ENCODE results near the gene KDF1.

Gene KDF1, protein sequence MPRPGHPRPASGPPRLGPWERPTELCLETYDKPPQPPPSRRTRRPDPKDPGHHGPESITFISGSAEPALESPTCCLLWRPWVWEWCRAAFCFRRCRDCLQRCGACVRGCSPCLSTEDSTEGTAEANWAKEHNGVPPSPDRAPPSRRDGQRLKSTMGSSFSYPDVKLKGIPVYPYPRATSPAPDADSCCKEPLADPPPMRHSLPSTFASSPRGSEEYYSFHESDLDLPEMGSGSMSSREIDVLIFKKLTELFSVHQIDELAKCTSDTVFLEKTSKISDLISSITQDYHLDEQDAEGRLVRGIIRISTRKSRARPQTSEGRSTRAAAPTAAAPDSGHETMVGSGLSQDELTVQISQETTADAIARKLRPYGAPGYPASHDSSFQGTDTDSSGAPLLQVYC
- 0.48 to 3.1 reads per million in 2 donors for total RNA-seq

DNA sequence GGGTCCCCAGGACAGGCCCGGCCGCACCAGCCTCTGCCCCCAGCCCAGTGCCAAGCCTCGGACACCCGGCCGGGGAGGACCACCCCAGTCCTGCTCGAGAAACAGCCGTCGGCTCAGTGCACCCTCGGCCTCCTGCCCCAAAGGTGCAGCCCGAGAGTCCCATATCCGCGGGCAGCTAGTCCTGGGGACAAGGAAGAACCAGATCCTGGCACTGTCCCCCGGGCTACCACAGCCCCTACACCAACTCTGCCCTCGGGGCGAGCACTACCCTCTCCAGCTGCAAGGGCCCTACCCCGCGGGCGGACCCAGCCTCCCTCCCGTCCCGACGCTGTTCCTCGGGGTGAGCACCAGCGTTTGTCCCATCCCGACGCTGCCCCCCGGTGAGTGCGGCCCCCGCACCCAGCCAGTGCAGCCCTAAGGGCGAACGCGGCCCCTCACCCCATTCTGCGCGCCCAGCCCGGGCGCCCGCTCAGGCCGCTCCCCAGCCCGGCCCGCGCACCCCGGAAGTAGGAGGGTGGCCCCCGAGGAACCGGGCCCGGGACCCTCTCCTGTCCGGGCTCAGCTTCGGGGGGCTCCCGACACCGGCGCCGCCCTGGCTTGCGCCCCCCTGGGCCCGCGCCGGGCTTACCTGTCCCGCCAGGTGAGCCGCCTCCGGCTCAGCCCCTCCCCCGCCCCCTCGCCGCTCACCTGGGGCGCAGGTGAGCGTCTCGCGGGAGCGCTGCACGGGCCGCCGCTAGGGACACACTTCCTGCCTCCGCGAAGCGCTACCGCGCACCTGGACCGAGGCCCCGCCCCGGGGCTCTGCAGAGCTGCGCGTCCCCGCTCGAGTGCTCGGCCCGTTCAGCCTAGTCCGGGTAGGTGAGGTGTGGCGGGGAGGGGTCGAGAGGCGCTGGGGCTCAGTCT is at the start of gene KDF1:
Gene KDF1, minus strand, starts transcription at position 747 of the 903 bp plus-strand sequence. CDS start 8,088 bp downstream, outside the sequence.
- peak; percentile 55 for DNase-seq

DNA sequence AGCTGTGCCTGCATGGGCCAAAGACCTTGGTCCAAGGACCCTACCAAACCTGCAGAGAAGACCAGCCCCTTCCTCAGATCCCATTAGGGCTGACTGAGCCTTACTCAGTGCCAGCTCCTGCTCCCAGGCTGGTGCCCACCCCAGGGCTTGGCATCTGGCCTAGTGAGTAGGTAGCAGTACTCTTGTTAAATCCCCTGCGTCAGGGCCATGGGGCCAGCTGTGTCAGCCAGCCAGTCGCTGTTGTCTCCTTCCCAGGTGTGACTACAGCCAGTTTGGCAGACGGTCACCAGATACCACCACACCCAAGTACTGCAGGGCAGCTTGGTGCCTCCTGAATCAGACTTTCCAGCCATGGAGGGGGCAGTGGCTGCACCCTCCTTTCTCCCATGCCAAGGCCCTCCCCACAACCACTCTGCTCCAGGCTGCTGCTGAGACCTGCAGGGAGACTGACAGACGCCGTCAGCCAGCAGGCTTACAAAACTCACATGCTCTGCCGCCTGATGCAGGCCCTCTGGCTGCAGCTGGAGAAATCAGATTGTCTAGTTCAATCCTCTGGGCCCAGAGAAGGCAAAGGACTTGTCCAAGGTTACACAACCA is 49.4 kb upstream of the KDF1 start:
- DNase-seq, result no peak

DNA sequence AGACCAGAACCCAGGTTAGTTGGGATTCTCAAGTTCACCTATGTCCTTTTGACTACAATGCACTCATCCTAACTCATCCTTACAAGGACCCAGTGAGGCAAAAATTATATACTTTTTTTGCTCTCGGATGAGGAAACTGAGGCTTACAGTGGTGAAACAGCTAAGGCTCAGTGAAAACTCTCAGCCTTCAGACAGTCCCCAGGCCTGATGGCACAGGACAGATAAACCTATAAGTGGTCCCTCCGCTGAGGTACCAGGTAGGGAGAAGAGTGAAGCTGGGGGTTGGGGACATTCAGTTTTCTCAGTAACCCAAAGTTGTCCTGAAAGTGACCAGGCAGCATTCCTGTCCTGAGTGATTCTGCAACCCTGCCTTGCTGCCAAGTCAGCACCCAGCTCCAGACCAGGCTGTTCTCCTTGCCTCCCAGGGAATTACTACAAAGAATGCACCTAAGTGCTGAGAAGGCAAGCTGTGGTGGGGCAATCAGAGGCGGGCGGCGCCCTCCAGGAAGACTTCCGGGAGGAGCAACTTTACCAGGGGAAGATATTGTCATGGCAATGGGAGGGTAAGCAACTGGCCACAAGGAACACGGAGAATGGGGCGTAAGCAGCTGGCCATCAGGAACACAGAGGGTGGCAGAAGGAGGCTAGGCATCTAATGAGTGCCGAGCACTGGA is 47.8 kb upstream of the KDF1 start:
- no peak for DNase-seq

DNA sequence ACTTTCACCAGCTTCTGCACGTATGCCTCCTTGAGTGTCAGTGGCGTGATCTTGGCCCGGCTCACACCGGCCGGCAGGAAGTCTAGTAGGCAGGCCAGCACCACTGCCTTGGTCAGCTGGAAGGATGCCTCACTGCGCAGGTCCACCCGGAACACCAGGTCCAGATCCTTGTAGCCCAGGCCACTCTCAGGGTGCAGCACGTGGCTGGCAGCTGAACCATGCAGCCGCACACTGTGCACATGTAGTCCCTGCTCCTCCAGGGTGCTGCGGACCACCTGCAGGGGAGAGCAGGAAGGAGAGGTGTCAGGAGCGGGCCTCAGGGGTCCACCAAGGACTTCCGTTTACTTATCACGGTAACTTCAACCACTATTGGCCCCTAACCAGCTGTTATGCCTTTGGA is 46.4 kb upstream of the KDF1 start:
- DNase-seq, result no peak

DNA sequence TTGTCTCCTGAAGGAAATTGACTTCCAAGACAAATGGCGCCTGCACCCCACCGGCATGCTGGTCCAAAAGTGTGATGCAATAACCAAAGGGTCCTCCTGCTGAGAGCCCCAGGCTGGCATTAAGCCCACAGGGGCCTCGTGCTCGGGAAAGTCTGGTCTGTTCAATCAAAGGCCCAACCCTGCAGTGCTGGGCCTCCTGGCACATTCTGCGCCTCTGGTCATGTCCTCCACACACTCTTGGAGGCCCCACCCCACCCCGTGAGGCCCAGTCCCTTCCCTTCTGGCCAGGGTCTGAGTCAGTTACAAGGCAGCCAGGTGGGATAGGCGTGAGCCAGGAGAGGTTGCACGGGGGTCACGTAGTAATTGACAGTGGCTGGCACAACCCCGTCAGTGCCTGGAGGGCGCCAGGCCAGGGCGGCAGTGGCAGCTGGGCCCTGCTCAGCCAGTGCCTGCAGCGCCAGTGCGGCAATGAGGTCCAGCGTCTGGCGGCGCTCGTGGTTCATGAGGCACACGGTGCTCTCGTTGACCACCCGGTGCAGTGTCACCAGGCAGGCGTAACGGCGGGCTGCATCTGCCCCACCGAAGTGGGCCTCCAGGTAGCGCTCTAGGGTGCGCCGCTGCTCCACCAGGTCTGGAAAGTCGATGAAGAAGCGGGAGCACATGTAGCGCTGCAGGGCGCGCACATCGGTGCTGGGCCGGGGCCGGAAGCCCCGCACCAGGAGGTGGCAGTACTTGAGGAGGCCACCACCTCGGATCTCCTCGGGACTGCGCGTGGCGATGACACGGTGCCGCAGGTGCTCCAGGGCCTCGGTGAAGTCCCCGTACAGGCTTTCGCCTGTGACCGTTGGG is 45.6 kb upstream of the KDF1 start:
- DNase-seq, result no peak

DNA sequence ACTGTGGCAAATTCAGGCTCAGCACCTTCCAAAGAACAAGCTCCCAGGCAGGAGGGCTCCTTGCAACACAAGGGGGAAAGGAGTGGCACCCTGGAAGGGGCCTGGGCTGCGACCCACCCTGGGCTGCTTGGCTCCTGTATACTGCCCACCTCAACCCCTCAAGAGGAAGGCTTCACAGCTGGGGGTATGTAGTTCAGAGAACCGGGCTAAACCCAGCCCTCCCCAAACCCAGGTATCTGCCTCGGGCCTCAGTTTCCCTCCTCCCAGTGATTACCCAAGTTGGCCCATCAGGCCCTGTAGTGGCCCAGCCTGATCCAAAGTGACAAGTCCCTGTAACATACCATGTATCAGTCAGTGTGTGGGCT is 44.9 kb upstream of the KDF1 start:
- DNase-seq, result no peak

DNA sequence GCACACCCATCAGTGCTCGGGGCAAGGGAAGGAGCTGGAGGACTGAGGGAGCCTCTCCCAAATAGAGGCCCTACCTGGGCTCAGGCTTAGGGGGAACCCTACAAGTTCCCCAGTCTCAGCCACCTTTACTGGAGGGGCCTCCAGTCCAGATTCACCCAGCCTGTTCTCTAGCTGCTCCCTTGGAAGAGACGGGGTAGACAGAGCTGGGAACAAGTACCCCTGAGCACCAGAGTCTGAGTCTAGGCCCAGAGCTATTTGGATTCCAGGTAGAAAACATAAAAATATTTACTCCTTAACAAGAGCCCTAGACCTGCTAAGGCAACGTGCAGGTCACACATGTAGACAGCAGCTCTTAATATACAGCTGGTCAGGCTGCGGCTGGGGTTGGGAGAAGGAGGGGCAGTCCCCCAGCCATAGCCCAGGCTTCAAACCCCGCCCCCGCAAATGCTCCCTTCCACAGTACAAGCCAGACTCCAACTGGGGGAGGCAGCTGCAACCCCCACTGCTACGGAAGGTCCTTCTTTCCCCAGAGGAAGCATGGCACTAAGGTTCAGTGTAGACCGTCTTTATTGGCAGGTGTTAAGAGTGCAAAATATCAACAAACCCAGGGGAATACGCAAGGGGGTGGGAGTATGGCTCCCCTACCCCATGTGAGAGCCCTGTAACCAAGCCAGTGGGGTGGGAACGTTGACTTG is 44.4 kb upstream of the KDF1 start:
- DNase-seq, result no peak

DNA sequence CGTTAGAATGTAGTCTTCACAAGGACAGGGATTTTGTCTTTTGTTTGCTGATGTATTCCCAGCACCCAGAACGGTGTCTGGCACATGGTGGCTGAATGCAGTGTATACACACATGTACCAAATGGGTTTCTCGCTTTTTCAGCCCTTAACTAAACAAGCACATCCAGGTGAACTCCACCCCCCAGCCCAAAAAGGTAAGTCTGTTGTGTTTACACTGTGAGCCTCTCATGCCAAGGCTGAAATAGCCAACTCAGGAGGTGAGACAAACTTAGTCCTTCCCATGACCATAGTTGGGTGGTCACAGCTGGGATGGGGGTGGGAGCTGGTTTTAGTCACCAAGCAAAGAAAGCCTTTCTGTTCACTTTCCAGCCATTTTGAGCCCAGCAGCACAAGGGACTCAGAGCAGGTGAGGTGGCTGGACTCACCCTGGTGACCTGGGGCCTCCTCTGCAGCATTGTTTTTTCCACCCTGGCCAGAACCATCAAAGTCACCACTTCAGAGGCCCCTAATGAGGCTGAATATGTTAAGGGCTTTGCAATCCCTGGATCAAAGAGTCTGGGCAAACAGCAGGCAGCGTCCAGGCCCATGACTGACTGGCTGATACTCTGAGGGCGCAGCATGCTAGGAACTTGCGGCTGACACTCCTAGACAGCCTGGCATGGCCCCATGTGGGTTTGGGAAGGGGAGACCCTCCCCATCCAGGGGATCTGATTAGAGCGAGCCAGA is 43.6 kb upstream of the KDF1 start:
- no peak for DNase-seq

DNA sequence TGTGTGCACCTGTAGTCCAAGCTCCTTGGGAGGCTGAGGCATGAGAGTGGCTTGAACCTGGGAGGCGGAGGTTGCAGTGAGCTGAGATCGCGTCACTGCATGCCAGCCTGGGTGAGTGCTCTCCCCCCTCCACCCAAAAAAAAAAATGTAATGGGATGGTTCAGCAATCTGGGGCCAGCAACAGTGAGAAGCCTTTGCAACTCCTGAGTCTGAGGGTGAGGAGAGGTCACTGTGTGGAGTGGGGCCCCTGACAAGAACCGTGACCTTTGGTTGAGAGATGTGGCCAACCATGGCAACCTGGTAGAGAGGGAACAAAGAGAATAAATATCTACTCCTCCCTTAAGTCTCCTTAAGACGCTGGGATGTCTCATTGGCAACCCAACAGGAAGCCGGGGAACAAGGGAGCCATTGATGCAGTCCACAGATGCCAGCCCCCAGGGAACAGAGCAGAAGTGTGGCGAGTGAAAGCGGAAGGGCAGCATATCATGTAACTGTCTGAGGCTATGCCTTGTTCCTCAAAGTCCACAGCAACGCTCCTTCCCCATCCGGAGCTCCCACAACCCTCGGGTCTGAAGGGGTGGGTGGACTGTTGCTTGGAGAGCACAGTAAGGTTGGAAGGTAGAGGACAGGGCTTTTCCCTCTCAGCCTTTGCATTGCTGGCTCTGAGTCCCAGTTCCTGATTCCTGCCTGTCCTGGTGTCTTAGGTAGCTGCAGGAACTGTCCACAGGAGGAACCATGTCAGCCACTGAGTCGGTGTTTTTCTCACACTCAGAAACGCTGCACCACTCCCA is 41.5 kb upstream of the KDF1 start:
- DNase-seq, result no peak

DNA sequence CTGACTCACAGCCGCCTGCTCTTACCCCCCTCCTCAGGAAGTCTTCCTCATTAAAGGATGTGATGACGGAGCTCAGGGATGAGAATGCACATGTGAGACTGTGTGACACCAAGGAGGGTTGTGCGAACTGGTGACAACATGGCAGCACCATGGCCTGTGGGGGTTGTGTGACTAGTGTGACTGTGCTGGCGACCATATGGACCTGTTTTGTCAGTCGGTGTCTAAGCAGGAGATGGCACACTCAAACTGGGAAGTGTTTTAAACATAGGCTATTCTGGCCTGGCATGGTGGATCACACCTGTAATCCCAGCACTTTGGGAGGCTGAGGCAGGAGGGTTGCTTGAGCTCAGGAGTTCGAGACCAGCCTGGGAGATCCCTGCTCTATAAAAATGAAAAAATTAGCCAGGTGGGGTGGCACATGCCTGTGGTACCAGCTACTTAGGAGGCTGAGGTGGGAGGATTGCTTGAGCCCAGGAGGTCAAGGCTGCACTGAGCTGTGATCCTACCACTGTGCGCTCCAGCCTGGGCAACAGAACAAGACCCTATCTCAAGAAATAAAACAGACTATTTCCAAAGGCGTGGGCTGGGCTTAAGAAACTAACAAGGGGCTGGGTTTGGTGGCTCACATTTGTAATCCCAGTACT is 40.7 kb upstream of the KDF1 start:
- no peak for DNase-seq

DNA sequence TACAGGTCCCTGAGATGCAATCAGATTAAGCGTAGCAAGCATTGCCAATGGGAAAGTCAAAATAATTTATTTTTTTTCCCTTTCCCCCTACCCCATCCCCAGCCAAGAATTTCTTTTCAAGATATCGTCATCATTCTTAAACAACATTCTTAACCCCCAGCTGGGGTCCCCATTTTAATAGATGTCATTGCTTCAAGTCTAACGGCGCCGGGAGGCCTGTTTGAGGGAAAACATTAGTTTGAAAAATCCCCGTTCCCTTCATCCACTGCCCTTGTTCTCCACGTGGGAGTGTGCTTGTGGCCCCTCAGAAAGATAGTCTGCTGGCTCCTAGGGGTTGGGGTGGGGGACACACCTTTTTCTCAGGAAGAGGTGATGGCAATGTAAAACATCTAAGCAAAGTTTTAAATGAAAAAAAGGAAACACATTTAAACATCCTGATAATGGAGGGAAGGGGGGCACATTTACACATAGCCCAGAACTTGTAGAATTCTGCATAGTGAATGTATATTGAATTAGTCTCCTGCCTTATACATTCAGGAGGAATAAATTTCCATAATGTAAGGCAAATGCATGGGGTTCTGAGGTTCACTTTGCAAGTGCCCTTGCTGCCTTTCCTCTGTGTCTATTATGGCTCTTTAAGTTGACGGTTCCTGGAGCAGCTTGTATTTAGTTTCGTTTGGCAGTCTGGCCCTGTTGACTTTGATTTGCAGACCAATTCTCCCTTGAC is 40.0 kb upstream of the KDF1 start:
- no peak for DNase-seq

DNA sequence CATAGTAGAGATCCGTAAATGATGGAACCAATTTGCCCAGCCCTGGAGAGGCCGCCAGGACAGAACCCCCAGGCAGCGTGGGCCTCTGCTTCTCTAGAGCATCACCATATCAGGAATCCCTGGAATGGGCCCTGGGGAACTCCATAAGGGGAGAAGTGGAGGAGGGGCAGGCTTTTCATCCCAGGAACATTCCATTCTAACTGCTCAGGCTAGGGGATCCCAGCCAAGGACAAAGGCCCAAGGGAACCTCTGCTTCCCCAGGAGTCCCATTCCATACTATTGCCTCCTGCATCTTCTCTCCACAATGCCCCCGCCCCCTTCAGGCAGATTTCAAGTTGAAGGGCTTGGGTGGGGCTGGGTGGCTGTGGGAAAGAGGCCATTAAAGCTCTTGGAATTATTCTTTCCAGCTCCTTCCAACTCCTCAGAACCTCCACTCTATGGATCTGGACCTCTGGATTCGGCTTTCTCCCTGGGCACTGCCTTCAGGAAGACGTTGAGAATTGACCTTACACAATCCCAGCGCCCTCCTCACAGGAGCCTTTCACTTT is 39.2 kb upstream of the KDF1 start:
- DNase-seq, result no peak

DNA sequence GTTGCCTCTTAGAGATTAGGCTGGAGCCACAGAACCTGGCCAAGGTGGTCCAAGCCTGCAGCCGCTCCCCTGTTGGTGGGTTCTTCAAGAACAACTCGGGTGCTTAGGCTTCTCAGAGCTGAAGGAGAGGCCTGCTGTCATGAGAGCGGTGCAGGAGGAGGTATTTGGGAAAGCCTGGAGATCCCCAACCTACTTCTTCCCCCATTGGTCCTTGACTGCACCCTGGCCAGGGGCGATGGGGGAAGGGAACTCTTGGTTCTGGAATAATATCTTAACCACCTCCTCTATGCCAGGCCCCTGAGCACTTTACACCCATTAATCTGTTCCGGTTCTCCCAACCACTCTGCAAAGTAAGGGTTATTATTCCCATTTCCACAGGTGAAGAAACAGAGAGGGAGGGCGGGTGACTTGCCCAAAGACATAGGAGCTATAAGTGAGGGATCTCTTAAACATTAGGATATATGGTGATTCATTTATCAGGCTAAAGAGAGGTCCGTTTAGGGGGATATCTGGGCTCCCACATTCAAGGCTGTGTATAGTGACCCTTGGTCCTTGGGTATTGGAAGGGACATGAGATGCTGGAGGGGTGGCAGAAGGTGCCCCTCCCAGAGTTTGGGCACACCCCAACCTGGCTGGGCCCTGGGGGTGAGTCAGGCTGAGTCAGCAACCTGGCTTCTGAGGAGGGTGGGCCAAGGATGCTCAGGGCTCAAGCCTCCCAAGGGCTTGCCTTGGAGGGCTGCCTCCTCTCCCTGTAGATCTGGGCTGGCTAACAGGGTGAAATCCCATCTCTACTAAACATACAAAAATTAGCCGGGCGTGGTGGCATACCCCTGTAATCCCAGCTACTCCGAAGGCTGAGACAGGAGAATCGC is 38.4 kb upstream of the KDF1 start:
- DNase-seq, result no peak

DNA sequence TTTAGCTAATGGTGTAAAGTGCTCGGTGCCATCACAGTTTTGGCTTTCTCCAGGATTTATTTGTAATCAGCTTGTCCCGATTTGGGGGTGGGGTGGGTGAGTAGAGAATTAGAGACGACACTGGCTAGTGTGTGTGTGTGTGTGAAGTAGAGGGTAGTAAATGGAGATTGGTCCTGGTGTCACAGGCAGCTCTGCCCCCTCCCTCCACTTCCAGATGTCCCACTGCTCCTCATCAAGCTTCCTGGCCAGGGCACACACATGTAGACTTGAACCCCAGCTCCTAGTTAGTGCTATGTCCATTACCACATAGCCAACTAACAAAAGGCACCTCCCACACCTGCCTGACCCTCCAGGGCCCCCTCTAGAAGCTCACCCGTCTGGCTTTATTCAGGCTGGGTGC is 36.4 kb upstream of the KDF1 start:
- no peak for DNase-seq

DNA sequence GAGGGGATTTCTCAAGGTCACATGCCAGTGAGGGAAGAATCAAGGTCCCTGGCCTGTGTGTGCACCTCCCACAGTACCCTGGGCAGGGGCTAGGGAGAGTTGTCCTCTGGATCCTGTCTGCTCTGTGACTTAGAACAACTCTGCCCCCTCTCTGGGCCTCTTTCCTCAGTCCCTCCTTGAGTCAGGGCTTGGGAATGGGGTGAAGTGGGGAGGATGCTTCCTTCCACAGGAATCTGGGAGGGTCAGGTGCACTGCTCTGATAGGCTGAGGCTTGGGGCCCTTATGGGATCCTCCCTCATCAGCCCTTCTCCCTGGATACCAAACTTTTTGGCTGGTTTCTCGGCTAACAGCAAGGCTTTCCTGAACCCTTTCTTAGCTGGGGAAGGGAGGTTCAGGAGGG is 35.8 kb upstream of the KDF1 start:
- no peak for DNase-seq

DNA sequence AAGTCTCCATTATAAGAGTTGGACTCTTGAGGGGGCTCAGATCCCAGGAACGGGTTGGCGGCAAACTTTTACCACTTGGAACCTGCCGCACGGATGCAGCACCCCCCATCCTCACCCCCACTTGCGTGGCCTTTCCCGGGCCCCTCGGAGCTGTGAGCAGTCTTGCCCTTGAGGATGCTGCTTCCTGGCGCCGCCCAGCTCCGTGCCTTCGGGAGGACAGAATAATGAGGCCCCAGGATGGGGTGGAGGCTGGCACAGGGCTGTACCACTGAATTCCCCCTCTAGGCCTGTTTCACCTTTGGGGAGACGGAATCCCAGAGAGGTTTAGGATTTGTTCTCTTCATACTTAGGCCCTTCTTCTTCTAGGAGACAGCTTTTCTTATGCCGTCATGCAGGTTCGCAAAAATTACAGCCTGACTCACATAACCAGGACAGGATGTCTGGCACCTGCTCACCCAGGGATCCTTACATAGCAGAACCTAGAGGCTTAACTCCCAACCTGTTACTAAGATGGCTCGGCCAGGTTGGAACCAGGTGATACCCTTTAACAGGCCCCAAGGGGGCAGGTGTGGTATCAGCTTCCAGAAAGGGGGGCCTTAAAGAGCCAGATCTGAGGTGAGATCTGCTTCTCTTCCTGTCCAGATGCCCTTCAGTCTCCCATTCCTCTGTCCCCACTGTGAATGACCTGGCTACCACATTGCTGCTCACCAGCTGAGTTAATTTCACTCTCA is 34.7 kb upstream of the KDF1 start:
- no peak for DNase-seq

Data from T-helper 9 cell (primary cell).